SK-N-SH treated with all-trans-retinoic acid at 6 μM for 48 hours (cell line): ENCODE results near the gene PCK1.

Experiments used
- ATAC-seq: fragments of 200-7000 bp; cut with Tn5 transposase; 3 replicates; pipeline ENCODE4 v1.9.1; 2020; ENCODE audit warnings: mild to moderate bottlenecking, moderate library complexity
- ARNTL ChIP-seq: fragments of 450-650 bp; formaldehyde crosslinking; IDR thresholded peaks from 2 replicates; pipeline ENCODE4 v1.5.0; 2020; ENCODE audit warnings: low read depth, mild to moderate bottlenecking, moderate library complexity, borderline replicate concordance
- BACH2 ChIP-seq: fragments of 250-450 bp; sonication (Bioruptor Pico); IDR thresholded peaks from 2 replicates; pipeline ENCODE4 v1.9.0; 2021; ENCODE audit warnings: mild to moderate bottlenecking, borderline replicate concordance
- CSDC2 ChIP-seq: fragments of 250-450 bp; sonication (Bioruptor Pico); IDR thresholded peaks from 2 replicates; pipeline ENCODE4 v1.5.0; 2020; ENCODE audit warnings: mild to moderate bottlenecking, moderate library complexity
- ESRRG ChIP-seq: fragments of 250-450 bp; sonication (Bioruptor Pico); IDR thresholded peaks from 2 replicates; pipeline ENCODE4 v1.6.1; 2021; ENCODE audit warnings: mild to moderate bottlenecking
- GLIS3 ChIP-seq: fragments of 250-450 bp; sonication (Bioruptor Pico); IDR thresholded peaks from 2 replicates; pipeline ENCODE4 v1.5.0; 2020; ENCODE audit warnings: mild to moderate bottlenecking, moderate library complexity
- ISL1 ChIP-seq: fragments of 250-450 bp; sonication (Bioruptor Pico); IDR thresholded peaks from 2 replicates; pipeline ENCODE4 v2.1.2; 2022; ENCODE audit warnings: mild to moderate bottlenecking, moderate library complexity
- OSR1 ChIP-seq: fragments of 250-450 bp; sonication (Bioruptor Pico); IDR thresholded peaks from 2 replicates; pipeline ENCODE4 v1.8.0; 2022; ENCODE audit warnings: moderate library complexity, mild to moderate bottlenecking, inconsistent platforms
- PATZ1 ChIP-seq: fragments of 250-450 bp; sonication (Bioruptor Pico); IDR thresholded peaks from 2 replicates; pipeline ENCODE4 v1.8.0; 2020; ENCODE audit warnings: mild to moderate bottlenecking, moderate library complexity, borderline replicate concordance
- POU6F1 ChIP-seq: fragments of 250-450 bp; sonication (Bioruptor Pico); IDR thresholded peaks from 2 replicates; pipeline ENCODE4 v1.8.0; 2021; ENCODE audit warnings: low read depth, mild to moderate bottlenecking, moderate library complexity, borderline replicate concordance
- PPARA ChIP-seq: fragments of 250-450 bp; sonication (Bioruptor Pico); IDR thresholded peaks from 2 replicates; pipeline ENCODE4 v1.5.0; 2020; ENCODE audit warnings: mild to moderate bottlenecking, borderline replicate concordance
- RARB ChIP-seq: fragments of 250-450 bp; sonication (Bioruptor Pico); IDR thresholded peaks from 2 replicates; pipeline ENCODE4 v1.8.0; 2021; ENCODE audit warnings: mild to moderate bottlenecking, moderate library complexity
- SNAI2 ChIP-seq: fragments of 250-450 bp; sonication (Bioruptor Pico); IDR thresholded peaks from 2 replicates; pipeline ENCODE4 v1.5.0; 2020; ENCODE audit warnings: mild to moderate bottlenecking, moderate library complexity
- TCF4 ChIP-seq: fragments of 250-450 bp; sonication (Bioruptor Pico); IDR thresholded peaks from 2 replicates; pipeline ENCODE4 v1.8.0; 2021; ENCODE audit warnings: mild to moderate bottlenecking, moderate library complexity, borderline replicate concordance
- TOX ChIP-seq: fragments of 250-450 bp; sonication (Bioruptor Pico); IDR thresholded peaks from 2 replicates; pipeline ENCODE4 v1.8.0; 2021; ENCODE audit warnings: mild to moderate bottlenecking, moderate library complexity, borderline replicate concordance
- TSHZ2 ChIP-seq: fragments of 250-450 bp; sonication (Bioruptor Pico); IDR thresholded peaks from 2 replicates; pipeline ENCODE4 v1.5.0; 2020; ENCODE audit warnings: mild to moderate bottlenecking, moderate library complexity
- ZFP3 ChIP-seq: fragments of 250-450 bp; sonication (Bioruptor Pico); IDR thresholded peaks from 2 replicates; pipeline ENCODE4 v1.5.0; 2020; ENCODE audit warnings: mild to moderate bottlenecking, moderate library complexity
- ZNF565 ChIP-seq: fragments of 450-650 bp; formaldehyde crosslinking; conservative IDR thresholded peaks from 2 replicates; pipeline ENCODE4 v1.5.0; 2020; ENCODE audit warnings: low read depth, mild to moderate bottlenecking, moderate library complexity
- ZNF8 ChIP-seq: fragments of 450-650 bp; formaldehyde crosslinking; IDR thresholded peaks from 2 replicates; pipeline ENCODE4 v1.5.0; 2020; ENCODE audit warnings: mild to moderate bottlenecking, moderate library complexity
- TF ChIP-seq, protein P1 (sequence below): fragments of 250-450 bp; sonication (Bioruptor Pico); IDR thresholded peaks from 2 replicates; pipeline ENCODE4 v1.5.1; 2020; ENCODE audit warnings: low read depth, mild to moderate bottlenecking, moderate library complexity
- TF ChIP-seq, protein P2 (sequence below): fragments of 250-450 bp; sonication (Bioruptor Pico); IDR thresholded peaks from 2 replicates; pipeline ENCODE4 v1.5.1; 2021; ENCODE audit warnings: mild to moderate bottlenecking, moderate library complexity

Gene PCK1

GRCh38 chr20:57545927-57546662 lies 14.8 kb upstream of the PCK1 start:
- no peak for TF ChIP-seq GLIS3
- TF ChIP-seq, protein P1, sequence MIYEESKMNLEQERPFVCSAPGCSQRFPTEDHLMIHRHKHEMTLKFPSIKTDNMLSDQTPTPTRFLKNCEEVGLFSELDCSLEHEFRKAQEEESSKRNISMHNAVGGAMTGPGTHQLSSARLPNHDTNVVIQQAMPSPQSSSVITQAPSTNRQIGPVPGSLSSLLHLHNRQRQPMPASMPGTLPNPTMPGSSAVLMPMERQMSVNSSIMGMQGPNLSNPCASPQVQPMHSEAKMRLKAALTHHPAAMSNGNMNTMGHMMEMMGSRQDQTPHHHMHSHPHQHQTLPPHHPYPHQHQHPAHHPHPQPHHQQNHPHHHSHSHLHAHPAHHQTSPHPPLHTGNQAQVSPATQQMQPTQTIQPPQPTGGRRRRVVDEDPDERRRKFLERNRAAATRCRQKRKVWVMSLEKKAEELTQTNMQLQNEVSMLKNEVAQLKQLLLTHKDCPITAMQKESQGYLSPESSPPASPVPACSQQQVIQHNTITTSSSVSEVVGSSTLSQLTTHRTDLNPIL (CRISPR knock-in tag) = no peak
- no peak for TF ChIP-seq TCF4 (CRISPR knock-in tag)
- no peak for TF ChIP-seq SNAI2 (CRISPR knock-in tag)
- TF ChIP-seq ZNF565 = no peak
- no peak for TF ChIP-seq PPARA
- TF ChIP-seq ZNF8 (CRISPR knock-in tag) = no peak
- TF ChIP-seq RARB (CRISPR knock-in tag) = no peak
- no peak for TF ChIP-seq ISL1 (CRISPR knock-in tag)
- no peak for TF ChIP-seq ESRRG (CRISPR knock-in tag)
- TF ChIP-seq CSDC2 (CRISPR knock-in tag) = no peak
- TF ChIP-seq ARNTL = no peak
- TF ChIP-seq POU6F1 (CRISPR knock-in tag) = no peak
- TF ChIP-seq ZFP3 (CRISPR knock-in tag) = no peak
- TF ChIP-seq TOX (CRISPR knock-in tag) = no peak
- no peak for ATAC-seq

- ATAC-seq = no peak
- TF ChIP-seq ZNF8 (CRISPR knock-in tag) (no peak), RARB (CRISPR knock-in tag) (no peak), PPARA (no peak), PATZ1 (CRISPR knock-in tag) (no peak), ESRRG (CRISPR knock-in tag) (no peak), OSR1 (no peak), ARNTL (no peak), ZFP3 (CRISPR knock-in tag) (no peak), TCF4 (CRISPR knock-in tag) (no peak), BACH2 (no peak), POU6F1 (CRISPR knock-in tag) (no peak), SNAI2 (CRISPR knock-in tag) (no peak), CSDC2 (CRISPR knock-in tag) (no peak), TOX (CRISPR knock-in tag) (no peak), TSHZ2 (CRISPR knock-in tag) (no peak)
- TF ChIP-seq, protein P2, sequence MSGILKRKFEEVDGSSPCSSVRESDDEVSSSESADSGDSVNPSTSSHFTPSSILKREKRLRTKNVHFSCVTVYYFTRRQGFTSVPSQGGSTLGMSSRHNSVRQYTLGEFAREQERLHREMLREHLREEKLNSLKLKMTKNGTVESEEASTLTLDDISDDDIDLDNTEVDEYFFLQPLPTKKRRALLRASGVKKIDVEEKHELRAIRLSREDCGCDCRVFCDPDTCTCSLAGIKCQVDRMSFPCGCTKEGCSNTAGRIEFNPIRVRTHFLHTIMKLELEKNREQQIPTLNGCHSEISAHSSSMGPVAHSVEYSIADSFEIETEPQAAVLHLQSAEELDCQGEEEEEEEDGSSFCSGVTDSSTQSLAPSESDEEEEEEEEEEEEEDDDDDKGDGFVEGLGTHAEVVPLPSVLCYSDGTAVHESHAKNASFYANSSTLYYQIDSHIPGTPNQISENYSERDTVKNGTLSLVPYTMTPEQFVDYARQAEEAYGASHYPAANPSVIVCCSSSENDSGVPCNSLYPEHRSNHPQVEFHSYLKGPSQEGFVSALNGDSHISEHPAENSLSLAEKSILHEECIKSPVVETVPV (CRISPR knock-in tag) = no peak
- TF ChIP-seq, protein P1 (CRISPR knock-in tag) = no peak
Observed at GRCh38 chr20:57546956-57547649, 13.8 kb upstream of the PCK1 start.
